Fibroblast of villous mesenchyme (primary cell): ENCODE data around the gene SNX2. TPM values are rescaled to one million over a fixed set of nuclear protein-coding genes. Genes with fewer than 3 reads are reported as not detected.

Source experiments
- DNase-seq: peaks from one replicate; pipeline ENCODE4 v3.0.0-alpha.2; 2010; ENCODE audit warnings: low read depth
- H3K4me3 ChIP-seq: 2 replicates; pipeline ENCODE4 v1.5.1; 2011; ENCODE audit warnings: low read depth, mild to moderate bottlenecking, low read length
- total RNA-seq: library from RNA; depleted of rRNA; stranded (reverse); fragments of >200 nt; gene quantifications from 2 replicates; pipeline ENCODE4 v1.2.3, GENCODE V29; 2012
- TF ChIP-seq, protein P1 (sequence below): IDR thresholded peaks from 2 replicates; pipeline ENCODE4 v1.5.1; 2012; ENCODE audit warnings: low read depth, mild to moderate bottlenecking, low read length; ENCODE audit not compliant: insufficient read depth

The SNX2 gene
- total RNA-seq, 1 donor = 66.9 TPM

DNA sequence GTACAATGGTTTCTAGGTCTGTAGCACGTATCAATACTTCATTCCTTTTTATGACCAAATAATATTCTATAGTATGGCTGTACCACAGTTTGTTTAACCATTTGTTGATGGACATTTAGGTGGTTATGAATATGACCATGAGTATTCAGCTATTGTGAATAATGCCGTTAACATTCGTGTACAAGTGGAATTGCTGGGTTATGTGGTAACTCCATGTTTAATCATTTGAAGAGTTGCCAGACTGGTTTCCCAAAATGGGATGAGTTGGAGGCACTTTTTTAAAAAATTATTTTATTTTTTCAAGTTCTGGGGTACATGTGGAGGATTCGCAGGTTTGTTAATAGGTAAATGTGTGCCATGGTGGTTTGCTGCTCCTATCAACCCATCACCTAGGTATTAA, 4.6 kb downstream of the SNX2 start:
- H3K4me3 ChIP-seq = no peak overlapping the region
- TF ChIP-seq, protein P1, sequence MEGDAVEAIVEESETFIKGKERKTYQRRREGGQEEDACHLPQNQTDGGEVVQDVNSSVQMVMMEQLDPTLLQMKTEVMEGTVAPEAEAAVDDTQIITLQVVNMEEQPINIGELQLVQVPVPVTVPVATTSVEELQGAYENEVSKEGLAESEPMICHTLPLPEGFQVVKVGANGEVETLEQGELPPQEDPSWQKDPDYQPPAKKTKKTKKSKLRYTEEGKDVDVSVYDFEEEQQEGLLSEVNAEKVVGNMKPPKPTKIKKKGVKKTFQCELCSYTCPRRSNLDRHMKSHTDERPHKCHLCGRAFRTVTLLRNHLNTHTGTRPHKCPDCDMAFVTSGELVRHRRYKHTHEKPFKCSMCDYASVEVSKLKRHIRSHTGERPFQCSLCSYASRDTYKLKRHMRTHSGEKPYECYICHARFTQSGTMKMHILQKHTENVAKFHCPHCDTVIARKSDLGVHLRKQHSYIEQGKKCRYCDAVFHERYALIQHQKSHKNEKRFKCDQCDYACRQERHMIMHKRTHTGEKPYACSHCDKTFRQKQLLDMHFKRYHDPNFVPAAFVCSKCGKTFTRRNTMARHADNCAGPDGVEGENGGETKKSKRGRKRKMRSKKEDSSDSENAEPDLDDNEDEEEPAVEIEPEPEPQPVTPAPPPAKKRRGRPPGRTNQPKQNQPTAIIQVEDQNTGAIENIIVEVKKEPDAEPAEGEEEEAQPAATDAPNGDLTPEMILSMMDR = no peak
- no peak for DNase-seq

DNA sequence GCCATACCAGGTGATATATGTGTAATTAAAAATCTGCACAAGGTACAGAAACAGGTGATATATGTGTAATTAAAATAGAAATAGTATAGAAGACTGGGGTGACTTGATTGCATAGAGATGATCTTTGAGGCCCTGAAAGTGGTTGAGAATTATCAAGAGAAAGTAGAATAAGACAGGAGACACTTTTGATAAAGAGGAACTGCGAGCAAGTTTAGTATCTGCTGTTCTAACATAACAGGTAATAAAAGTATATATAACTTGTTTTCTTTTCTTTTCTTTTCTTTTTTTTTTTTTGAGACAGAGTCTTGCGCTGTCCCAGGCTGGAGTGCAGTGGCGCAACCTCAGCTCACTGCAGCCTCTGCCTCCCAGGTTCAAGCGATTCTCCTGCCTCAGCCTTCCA, 5.4 kb downstream of the SNX2 start:
- no peak overlapping the region for H3K4me3 ChIP-seq
- no peak for DNase-seq
- TF ChIP-seq, protein P1 = no peak

DNA sequence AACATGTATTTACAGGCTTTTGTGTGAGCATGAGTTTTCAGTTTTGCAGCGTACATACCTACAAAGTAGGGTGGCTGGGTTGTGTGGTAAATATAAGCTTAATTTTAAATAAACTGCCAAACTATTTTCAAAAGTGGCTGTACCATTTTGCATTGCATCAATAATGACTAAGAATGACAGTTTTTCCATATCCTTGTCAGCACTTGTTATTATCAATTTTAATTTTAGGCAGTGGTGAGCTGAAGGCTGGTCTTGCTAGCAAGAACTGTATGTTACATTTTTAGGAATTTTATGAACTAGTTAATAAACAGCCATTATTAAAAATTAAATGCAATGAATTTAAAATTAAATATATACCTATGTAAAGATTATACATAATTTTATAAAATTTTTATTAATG, 6.6 kb downstream of the SNX2 start:
- TF ChIP-seq, protein P1 = no peak
- no peak overlapping the region for H3K4me3 ChIP-seq
- DNase-seq = no peak

DNA sequence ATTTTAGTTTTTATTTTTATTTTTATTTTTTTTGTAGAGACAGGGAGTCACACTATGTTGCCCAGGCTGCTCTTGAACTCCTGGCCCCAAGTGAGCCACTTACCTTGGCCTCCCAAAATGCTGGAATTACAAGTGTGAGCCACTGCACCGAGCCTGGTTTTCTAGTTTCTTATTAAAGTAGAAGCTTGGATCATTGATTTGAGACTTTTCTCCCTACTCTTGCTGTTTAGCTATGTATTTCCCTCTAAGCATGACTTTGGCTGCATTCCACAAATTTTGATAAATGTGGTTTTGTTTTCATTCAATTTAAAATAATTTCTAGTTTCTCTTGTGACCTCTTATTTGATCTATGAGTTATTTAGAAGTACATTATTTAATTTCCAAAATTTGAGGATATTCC, 10.4 kb downstream of the SNX2 start:
- TF ChIP-seq, protein P1 = no peak
- H3K4me3 ChIP-seq = no peak overlapping the region
- no peak for DNase-seq

DNA sequence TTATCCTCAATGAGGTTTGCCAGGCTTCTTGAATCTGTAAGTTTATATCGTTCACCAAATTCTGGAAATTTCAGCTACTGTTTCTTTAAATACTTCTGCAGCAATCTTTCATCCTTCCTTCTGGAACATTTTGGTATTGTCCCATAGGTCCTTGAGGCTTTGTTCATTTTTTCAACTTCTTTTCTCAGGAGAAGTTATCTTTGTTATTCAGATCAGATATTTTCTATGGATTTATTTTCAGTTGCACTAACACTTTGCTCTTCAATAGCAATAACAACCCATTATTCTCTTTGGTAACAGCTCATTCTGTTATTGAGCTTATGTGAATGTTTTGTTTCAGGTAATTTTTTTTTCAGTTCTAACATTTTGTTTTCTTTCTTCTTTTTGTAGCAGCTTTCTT, 13.5 kb downstream of the SNX2 start:
- TF ChIP-seq, protein P1 = no peak
- no peak for DNase-seq
- H3K4me3 ChIP-seq = no peak overlapping the region

DNA sequence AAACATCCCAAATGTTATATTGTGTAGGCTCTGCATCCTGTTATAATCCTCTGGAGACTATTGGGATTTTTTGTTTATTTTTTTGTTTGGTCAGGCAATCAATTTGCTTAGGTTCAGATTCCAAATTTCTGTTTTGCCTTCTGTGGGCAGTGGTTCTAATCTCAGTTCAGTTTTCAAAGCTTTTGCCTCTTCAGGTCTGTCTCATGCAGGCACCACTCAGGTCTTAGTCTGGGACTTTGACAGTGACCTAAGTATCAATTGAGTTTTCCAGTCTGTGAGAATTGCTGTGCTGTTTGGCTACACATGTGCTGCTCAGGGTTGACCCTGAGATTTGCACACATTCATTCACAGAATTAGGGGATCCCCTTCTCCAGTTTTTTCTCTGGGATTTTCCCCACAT, 14.1 kb downstream of the SNX2 start:
- no peak overlapping the region for H3K4me3 ChIP-seq
- TF ChIP-seq, protein P1 = no peak
- no peak for DNase-seq

DNA sequence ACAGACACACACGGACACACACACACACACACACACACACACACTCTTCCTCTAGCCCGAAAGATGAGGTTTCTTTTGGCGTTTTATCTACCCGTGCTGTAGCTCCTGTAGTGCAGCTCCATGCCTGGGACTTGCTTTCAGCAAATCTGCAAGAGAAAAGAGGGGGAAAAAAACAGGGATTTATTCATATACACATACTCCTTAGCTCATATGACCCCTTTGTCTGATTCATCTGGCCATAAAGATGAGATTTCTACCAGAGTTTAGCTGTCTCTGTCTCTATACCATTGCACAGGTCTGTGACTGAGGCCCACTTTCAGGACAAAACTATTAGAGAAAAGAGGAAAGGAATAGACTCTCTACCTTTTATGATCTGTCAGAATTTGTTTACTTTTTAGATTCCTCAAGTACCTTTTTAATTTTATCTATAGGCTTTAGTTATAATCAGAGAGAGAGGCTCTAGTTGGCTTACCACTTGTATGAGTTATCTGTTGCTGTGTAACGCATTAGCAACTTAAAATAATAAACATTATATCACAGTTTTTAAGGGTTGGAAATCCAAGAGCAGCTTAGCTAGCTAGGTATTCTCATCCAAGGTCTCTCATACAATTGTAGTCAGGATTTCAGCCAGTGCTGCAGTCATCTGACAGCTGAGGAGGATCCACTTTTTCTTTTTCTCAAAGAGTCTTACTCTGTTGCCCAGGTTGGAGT, 14.7 kb downstream of the SNX2 start:
- DNase-seq = no peak
- TF ChIP-seq, protein P1 = no peak
- no peak overlapping the region for H3K4me3 ChIP-seq
